Right lobe of liver (tissue), 4 donors: ENCODE measurements around the gene CNPPD1.

ENCODE experiments used
- POLR2A ChIP-seq: fragments of 450-650 bp; IDR thresholded peaks from one replicate; pipeline ENCODE4 v1.6.1; 2017; ENCODE audit warnings: antibody characterized with exemption, mild to moderate bottlenecking
- TF ChIP-seq, protein P1 (sequence below), 4 donors: fragments of 200-600 bp in 3 of 4; fragments of 450-650 bp in 1 of 4; IDR thresholded peaks; one replicate each; pipeline versions ENCODE4 v1.5.1 to v1.8.0; 2016 to 2022; ENCODE audit warnings: antibody characterized with exemption in 4 of 4, mild to moderate bottlenecking in 2 of 4
- donor health status: DM: no; HTN: no; CAD: no.
- donor health status: DM: no; HTN: no; CAD: no.
- donor health status: DM: no; HTN: yes; CAD: no.

DNA sequence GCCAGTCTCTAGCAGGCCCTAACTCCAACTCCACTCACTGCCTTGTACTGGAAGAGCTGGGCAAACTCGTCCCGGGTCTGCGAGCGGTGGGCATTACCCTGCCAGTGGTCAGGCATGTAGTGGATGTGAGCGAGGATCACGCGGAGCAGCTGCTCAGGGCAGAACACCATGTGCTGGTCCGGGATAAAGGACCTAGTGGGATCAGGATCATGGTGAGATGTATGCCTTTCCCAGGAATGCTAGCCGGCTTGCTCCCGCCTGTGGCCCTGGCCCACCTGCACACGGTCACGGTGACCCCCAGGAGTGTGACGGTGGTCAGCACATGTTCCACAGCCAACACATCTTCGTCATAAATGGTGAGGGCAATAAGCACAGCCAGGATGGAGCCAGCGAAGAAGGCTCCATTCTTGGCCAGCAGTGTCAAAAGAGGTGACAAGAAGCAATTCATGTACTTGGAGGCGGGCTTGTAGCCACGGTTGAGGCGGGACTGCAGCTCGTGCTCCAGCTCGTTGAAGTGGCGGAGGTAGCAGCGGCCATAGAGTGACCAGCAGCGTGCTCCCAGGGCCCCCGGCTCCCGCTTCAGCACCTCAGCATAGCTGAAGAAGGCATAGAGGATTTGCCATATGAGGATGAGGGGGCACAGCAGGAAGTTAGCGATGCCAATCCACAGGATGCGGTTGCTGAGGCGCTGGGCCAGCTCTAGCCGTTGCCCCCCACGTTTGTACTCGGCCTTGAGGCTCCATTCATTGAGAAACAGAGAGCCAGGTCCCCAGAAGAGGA lies 47.3 kb upstream of the CNPPD1 start:
- TF ChIP-seq, protein P1, sequence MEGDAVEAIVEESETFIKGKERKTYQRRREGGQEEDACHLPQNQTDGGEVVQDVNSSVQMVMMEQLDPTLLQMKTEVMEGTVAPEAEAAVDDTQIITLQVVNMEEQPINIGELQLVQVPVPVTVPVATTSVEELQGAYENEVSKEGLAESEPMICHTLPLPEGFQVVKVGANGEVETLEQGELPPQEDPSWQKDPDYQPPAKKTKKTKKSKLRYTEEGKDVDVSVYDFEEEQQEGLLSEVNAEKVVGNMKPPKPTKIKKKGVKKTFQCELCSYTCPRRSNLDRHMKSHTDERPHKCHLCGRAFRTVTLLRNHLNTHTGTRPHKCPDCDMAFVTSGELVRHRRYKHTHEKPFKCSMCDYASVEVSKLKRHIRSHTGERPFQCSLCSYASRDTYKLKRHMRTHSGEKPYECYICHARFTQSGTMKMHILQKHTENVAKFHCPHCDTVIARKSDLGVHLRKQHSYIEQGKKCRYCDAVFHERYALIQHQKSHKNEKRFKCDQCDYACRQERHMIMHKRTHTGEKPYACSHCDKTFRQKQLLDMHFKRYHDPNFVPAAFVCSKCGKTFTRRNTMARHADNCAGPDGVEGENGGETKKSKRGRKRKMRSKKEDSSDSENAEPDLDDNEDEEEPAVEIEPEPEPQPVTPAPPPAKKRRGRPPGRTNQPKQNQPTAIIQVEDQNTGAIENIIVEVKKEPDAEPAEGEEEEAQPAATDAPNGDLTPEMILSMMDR (IDR thresholded peaks at IDR 0.05), result no peak
- no peak for TF ChIP-seq POLR2A
